BE2C (cell line): ENCODE data around the gene SLC25A22.

ENCODE experiments used
- DNase-seq: peaks from one replicate; pipeline ENCODE4 v3.0.0-alpha.2; 2020
- H3K27me3 ChIP-seq: fragments of 250-450 bp; sonication (Bioruptor Pico); 2 replicates; pipeline ENCODE4 v1.5.1; 2020; ENCODE audit warnings: mild to moderate bottlenecking
- H3K36me3 ChIP-seq: fragments of 250-450 bp; sonication (Bioruptor Pico); 2 replicates; pipeline ENCODE4 v1.5.1; 2020; ENCODE audit warnings: mild to moderate bottlenecking
- H3K4me1 ChIP-seq: fragments of 250-450 bp; sonication (Bioruptor Pico); 2 replicates; pipeline ENCODE4 v1.5.1; 2020
- H3K4me3 ChIP-seq: 2 replicates; pipeline ENCODE4 v1.5.1; 2011; ENCODE audit warnings: low read depth, low read length
- H3K9me3 ChIP-seq: fragments of 250-450 bp; sonication (Bioruptor Pico); 2 replicates; pipeline ENCODE4 v1.5.1; 2020
- TF ChIP-seq, protein P1 (sequence below): IDR thresholded peaks from 2 replicates; pipeline ENCODE4 v1.5.1; 2012; ENCODE audit warnings: mild to moderate bottlenecking, low read depth, low read length

Gene SLC25A22

DNA sequence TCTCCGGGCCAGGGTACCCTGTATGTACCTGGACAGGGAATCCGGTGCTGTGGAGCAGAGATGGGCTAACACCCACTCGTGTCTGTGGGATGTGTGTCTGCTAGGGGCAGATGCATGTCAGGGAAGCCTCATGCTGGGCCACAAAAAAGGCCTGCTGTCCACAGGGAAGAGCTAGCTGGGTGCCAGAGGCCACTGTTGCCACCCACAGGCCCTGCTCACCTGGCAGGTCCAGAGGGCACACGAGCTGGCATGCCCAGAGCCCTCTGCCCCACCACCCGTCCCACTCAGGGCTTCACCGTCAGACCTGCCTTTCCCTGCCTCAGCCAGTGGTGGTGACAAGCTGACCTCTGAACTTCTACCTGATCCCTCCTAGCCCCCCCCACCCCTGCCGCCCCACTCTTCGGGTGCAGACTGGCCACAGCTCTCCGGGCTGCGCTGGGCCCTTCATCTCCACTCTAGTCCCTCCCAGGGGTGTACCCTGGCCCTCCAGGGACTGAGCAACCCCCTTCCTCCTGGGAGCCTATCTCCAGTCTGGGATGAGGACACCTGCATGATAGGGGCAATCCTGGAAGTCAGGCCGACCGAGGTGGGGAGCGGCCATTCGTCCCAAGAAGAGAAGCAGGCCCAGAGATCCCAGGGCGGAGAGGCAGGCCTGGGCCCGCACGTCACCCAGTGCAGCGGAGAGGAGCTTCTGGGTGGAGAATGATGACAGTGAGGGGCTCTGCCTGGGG lies 1.4 kb downstream of the SLC25A22 start:
- H3K36me3 ChIP-seq, result peaks cover 7% of the 10 kb centered on the region; the same call in 1 of the 2 replicates
- no peaks in the 10 kb centered on the region for H3K9me3 ChIP-seq
- H3K27me3 ChIP-seq, result no peaks in the 10 kb centered on the region
- no peak for DNase-seq
- H3K4me1 ChIP-seq, result peaks cover 5% of the 10 kb centered on the region; the same call in 1 of the 2 replicates
- TF ChIP-seq, protein P1, sequence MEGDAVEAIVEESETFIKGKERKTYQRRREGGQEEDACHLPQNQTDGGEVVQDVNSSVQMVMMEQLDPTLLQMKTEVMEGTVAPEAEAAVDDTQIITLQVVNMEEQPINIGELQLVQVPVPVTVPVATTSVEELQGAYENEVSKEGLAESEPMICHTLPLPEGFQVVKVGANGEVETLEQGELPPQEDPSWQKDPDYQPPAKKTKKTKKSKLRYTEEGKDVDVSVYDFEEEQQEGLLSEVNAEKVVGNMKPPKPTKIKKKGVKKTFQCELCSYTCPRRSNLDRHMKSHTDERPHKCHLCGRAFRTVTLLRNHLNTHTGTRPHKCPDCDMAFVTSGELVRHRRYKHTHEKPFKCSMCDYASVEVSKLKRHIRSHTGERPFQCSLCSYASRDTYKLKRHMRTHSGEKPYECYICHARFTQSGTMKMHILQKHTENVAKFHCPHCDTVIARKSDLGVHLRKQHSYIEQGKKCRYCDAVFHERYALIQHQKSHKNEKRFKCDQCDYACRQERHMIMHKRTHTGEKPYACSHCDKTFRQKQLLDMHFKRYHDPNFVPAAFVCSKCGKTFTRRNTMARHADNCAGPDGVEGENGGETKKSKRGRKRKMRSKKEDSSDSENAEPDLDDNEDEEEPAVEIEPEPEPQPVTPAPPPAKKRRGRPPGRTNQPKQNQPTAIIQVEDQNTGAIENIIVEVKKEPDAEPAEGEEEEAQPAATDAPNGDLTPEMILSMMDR, result no peak
- H3K4me3 ChIP-seq, result peak overlapping the region; percentile 77

DNA sequence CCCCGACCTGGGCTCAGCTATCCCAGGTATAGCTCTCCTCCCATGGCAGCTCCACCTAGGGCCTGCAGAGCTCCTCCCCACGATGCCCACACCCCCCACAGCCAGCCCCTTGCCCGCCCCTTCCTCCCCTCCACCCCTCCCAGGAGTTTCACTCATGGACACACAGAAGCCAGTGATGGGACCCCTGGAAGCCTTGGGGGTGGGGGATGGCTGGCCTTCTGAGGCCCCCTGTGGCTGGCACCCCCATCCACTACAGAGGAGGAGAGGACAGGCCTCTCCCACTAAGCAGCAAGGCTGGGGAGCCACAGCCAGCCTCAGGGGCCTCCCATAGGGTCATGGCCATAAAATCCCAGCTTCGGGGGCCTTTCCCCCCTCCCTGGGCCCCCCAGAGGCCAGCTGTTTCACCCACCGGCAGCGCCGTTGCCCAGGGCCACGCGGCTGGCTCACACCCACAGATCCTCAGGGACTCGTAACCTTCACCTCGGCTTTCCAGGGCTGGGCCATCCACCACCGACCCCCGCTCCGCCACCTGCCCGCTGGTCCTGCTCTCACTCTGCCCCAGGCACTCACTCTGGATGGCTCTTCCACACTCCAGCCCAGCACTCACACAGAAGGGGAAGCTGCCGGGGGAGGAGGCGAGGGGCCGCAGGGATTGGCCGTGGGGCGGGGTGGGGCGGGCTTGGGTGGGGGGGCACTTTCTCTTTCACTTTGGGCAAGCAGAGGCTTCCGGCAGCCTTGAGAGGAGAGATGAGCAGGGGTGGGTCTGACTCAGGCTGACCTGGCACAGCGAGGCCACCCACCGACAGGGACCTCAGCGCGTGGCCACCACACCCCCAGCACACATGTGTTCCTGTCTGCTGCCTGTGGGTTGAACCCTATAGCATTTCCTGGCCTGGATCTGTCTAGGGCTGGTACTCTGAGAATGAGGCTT lies 2.2 kb downstream of the SLC25A22 start:
- H3K36me3 ChIP-seq, result peaks cover 7% of the 10 kb centered on the region; the same call in 1 of the 2 replicates
- TF ChIP-seq, protein P1, result no peak
- DNase-seq, result peak; percentile 76
- H3K27me3 ChIP-seq, result no peaks in the 10 kb centered on the region
- H3K4me1 ChIP-seq, result peaks cover 5% of the 10 kb centered on the region; the same call in 1 of the 2 replicates
- peak overlapping the region; percentile 77 for H3K4me3 ChIP-seq
- H3K9me3 ChIP-seq, result no peaks in the 10 kb centered on the region

DNA sequence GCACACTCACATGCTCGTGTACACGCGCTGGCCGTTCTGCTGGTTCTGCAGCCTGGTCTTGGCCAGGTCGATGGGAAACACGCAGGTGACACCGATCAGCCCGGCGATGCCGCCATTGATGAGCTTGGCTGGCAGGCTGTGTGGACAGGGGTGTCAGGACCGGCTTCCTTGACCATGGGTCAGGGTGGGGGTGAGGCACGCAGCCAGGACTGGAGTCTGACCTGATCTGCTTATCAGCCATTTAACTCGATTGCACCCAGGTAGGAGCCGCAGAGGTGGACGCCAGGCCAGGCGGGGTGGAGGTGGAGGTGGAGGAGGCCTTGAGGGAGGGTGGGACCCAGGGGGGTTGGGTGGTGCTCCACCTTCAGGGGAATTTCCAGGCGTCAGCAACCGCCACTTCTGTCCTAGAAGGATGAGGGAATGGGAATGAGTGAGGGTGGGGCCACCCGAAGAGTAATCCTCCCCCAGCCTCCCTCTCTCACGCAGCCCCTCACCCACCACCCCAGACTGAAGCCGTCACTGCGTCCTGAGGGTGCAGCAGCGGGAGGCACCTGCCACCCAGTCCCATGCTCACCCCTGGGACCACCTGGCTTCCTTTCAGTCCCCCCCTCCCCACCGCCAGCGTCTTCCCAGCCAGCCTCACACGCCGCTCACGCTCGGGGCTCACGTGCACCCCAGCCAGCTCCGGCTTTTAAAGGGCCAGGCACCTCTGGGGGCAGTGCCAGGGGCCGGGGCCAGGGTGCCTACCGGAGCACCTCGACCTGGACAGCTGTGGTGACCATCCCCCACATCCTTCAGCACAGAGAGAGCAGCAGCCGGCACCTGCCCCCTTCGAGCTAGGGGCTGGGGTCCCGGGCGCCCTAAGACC lies 3.1 kb downstream of the SLC25A22 start:
- H3K27me3 ChIP-seq, result no peaks in the 10 kb centered on the region
- no peak for DNase-seq
- no peak overlapping the region for H3K4me3 ChIP-seq
- TF ChIP-seq, protein P1, result no peak
- H3K9me3 ChIP-seq, result no peaks in the 10 kb centered on the region
- H3K36me3 ChIP-seq, result peaks cover 7% of the 10 kb centered on the region; the same call in 1 of the 2 replicates
- peaks cover 5% of the 10 kb centered on the region; the same call in 1 of the 2 replicates for H3K4me1 ChIP-seq

DNA sequence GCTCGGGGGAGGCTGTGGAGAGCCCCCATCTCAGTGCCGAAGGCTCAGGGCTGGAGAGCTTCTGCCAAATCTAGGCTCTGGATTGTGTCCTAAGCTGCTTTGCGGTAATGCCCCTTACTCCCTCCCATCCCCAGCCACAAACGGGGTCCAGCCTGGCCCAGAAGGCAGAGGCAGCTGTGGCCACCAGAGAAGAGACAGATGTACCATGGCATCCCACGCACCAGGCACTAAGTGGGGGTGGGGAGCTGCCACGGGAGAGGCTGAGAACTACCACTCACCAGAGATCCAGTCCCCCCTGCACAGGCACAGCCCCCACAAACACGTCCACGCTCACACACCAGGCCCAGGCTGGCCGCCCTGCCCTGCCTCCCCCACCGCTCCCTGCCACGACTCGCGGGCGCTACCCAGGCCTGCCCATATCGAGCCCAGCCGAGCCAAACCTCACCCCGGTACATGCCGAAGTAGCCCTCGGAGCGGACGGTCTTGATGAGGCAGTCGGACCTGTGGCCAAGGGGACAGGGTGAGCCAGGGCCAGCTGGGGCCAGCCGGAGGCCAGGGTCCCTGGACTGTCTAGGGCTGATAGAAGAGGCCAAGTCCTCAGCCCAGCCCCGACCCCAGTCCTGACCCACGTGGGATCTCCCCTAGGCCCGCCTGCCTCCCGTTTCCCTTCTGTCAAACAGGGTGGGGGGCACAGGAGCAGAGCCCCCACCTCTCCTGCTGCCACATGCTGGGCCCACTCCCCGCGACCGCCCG lies 3.9 kb downstream of the SLC25A22 start:
- Histone ChIP-seq H3K4me1 (peaks cover 5% of the 10 kb centered on the region; the same call in 1 of the 2 replicates), H3K36me3 (peaks cover 7% of the 10 kb centered on the region; the same call in 1 of the 2 replicates), H3K27me3 (no peaks in the 10 kb centered on the region), H3K4me3 (no peak overlapping the region), H3K9me3 (no peaks in the 10 kb centered on the region)
- no peak for DNase-seq
- TF ChIP-seq, protein P1, result no peak

DNA sequence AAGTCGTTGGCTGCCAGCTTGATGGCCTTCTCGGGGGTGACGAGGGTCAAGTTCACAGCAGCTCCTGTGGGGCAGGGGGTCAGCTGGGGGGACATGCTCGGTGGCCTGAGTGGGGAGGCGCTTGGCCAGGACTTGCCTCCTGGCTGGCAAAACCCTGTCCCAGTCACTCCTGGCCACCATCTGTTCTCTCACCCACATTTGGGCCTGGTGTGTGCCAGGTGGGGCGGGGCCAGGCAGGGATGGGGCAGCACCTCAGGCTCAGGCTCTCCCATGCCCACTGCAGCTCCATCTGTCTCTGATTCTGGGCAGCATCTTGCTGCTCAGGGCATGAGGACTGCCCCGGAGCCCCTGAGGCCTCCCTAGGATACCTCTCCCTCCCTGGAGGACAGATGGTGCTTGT lies 4.5 kb downstream of the SLC25A22 start:
- Histone ChIP-seq H3K27me3 (no peaks in the 10 kb centered on the region), H3K4me1 (peaks cover 5% of the 10 kb centered on the region; the same call in 1 of the 2 replicates), H3K36me3 (peaks cover 7% of the 10 kb centered on the region; the same call in 1 of the 2 replicates), H3K9me3 (no peaks in the 10 kb centered on the region), H3K4me3 (no peak overlapping the region)
- no peak for DNase-seq
- TF ChIP-seq, protein P1, result no peak
